Hepatic stellate cell (primary cell): Measurements from ENCODE around the gene ABCB6.
A peak's percentile ranks its signal among the peaks of the same experiment; 100 is the strongest.

Experiments
- DNase-seq: peaks from one replicate; pipeline ENCODE4 v3.0.0; 2011; ENCODE audit warnings: low spot score

Gene ABCB6

GRCh38 chr2:219168932-219169331, 49.8 kb downstream of the ABCB6 start:
- DNase-seq = no peak

GRCh38 chr2:219168526-219168925, 50.2 kb downstream of the ABCB6 start:
- DNase-seq = no peak

- no peak for DNase-seq
These were observed 50.8 kb downstream of the ABCB6 start for GRCh38 chr2:219167997-219168396.

- DNase-seq = no peak
These were observed 53.5 kb downstream of the ABCB6 start for GRCh38 chr2:219165058-219165911.

GRCh38 chr2:219163156-219163555, 55.6 kb downstream of the ABCB6 start:
- DNase-seq = no peak

- no peak for DNase-seq
These were observed 57.7 kb downstream of the ABCB6 start for GRCh38 chr2:219161097-219161496.

- peak; percentile 96 for DNase-seq
These were observed 58.4 kb downstream of the ABCB6 start, which contains the start of gene NHEJ1 for GRCh38 chr2:219160186-219161017. TSS of gene NHEJ1 (minus strand) at chr2:219160815. CDS start at chr2:219158362, 2,453 bp downstream.
